Pericardium fibroblast (primary cell): ENCODE measurements around the gene PIK3C2B. TPM values are rescaled to one million over a fixed set of nuclear protein-coding genes. Genes with fewer than 3 reads are reported as not detected.

Source experiments
- total RNA-seq: library from RNA; depleted of rRNA; stranded (reverse); fragments of >200 nt; gene quantifications from 2 replicates; pipeline ENCODE4 v1.2.3, GENCODE V29; 2015

The PIK3C2B gene
- total RNA-seq, result 2.1 and 4.6 TPM in 2 replicates

GRCh38 chr1:204494281-204495077 lies at the start of gene PIK3C2B:
Gene PIK3C2B, minus strand, starts transcription at chr1:204494805. Its CDS starts 25,003 bp downstream, at chr1:204469802.

GRCh38 chr1:204516180-204516879 lies 21.7 kb upstream of the PIK3C2B start, which contains the start of gene MDM4:
Gene MDM4, plus strand, starts transcription at chr1:204516406. Its CDS starts 9,113 bp downstream, at chr1:204525519.

Other genes with a start within 250 kb of the PIK3C2B start
- gene PLEKHA6, start 134.9 kb downstream of the PIK3C2B start, total RNA-seq, result 1.0 and 2.7 TPM in 2 replicates
- gene PPP1R15B, start 83.0 kb downstream of the PIK3C2B start, total RNA-seq, result 28.6 and 29.3 TPM in 2 replicates
- gene MDM4, start 21.6 kb upstream of the PIK3C2B start, total RNA-seq, result 5.9 and 6.3 TPM in 2 replicates
- gene LRRN2, start 190.9 kb upstream of the PIK3C2B start, total RNA-seq, result 1.2 and 2.6 TPM in 2 replicates